NCI-H510A treated with DMSO at 0.1 percent for 48 hours (cell line): ENCODE data around the gene HOXB4.

ENCODE experiments used
- DNase-seq: peaks from one replicate; lab custom pipeline; 2025; lab: John Stamatoyannopoulos, UW

HOXB4 gene

DNA sequence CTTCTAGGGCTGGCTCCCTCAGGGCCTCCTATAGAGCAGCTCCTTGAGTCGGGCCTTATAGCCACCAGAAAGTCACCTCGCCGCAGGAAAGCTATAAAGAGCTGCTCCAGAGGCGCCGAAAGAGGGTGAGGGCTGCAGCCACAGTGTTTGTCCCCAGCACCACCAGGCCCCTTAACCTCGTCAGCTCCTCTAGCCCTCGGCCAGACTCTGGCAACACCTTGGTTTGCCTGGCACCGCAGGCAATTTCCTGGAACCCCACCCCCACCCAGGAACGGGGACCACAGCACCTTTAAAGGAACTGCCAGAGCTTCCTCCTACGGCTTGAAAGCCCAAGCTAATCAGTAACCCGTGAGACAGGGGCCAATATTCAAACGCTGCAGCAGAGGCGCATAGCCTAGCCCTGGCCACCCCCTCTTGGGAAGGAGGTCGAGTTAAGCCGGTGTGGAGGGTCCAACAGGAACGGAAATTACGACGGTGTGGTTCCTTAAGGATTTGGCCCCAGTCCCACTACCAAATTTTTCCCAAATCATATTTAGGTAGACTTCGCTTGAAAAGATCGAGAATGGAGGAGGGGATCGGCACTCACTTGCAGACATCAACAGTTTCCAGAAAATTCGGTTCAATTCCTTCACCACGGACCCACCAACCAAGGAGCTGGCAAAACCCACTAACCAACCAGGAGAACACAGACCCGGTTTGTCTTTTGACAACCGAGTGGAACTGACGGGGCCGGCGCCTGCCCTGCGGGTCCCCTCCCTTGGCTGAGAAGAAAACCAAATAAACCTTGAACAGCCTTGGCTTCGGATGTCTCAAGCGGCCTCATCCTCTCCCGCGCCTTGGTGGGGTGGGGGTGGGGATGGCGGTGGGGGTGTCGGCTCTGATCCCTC lies 23.6 kb upstream of the HOXB4 start:
- DNase-seq: no peak

DNA sequence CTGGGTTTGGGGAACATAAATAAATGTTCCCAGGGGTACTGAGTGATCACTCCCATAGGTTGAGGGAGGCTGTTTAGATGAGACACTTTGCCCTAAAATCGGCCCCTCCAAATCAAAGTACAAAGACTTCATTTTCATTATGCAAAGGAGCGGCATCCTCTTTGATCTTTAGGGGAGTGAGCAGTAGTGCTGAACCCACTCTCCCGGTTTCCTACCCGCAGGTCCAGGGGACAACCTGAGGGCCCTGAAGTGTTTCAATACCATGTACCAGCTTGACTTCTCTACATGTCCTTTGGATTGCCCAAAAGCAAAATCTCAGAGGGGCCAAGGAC lies 23.0 kb upstream of the HOXB4 start:
- no peak for DNase-seq

DNA sequence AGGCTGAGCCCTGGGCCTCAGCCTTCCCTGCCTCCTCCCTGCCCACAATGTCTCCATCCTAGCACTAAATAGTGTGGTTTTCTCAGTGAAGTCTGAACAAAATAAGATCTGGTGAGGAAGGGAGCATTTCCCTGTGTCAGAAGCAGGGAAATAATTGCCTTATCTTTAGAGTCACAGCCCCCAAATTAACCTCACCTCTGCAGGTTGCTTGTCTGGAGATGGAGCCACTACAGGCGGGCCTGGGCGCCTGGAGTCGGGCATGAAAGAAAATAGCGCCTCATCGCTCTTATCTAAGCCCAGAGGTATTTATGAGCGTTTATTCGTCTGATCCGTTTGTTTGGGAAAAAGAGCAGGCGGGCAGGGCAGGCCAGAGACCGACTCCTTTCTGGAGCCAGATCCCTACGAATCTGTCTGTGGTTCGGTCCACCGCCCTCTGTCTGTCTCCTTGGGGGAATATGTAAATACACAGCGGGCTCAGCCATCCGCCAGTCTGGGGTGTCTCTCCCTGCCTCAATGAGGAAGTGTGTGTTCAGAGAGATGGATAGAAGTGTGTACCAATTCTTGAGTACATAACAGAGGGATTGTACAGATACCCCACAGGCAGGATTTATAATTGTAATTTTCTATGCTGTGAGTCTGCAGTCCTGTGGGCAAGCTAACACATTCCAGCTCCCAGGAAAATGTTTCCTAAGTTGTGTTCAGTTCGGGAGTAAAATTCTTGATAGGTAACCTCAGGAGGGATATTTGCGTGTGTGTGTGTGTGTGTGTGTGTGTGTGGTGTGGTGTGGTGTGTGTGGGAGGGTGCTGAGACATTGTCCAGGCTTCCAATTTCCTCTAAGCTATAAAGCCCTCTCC lies 22.3 kb upstream of the HOXB4 start:
- no peak for DNase-seq

DNA sequence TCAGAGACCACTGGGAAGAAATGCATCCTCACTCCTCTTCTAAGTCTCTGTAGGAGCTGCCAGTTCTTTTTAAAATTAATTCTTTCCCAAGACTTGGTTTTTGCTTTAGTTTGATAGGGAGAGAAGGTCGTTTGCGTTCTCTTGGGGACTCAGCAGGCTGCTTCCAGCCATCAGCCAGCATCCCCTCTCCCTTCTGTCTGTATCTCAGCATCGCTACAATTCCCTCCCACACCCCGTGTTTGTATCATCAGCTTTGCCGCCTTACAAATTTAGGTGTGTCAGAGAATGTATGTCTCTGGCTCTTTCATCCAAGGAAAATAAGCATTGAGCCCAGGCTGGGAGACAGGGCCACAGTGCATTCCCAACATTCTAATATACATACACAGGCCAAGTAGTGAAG lies 21.2 kb upstream of the HOXB4 start:
- no peak for DNase-seq

DNA sequence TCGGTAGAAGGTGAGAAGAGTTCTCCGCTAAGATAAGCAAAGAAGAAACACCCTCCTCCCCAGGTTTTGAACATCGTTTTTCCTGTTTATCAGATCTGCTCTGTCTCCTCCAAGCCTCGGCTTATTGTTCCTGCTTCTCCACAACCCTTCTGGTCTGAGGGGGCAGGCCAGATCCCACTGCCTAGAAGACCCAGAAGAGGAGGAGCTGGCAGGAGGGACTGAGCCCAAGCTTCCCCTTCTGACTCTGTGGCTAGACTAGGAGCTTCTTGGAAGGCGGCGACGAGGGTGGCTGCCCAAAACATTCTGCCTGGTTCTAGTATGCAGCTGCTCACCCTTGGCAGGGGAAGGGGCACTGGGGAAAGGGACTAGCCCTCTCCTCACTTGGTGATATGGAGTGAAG lies 20.6 kb upstream of the HOXB4 start:
- DNase-seq: no peak

DNA sequence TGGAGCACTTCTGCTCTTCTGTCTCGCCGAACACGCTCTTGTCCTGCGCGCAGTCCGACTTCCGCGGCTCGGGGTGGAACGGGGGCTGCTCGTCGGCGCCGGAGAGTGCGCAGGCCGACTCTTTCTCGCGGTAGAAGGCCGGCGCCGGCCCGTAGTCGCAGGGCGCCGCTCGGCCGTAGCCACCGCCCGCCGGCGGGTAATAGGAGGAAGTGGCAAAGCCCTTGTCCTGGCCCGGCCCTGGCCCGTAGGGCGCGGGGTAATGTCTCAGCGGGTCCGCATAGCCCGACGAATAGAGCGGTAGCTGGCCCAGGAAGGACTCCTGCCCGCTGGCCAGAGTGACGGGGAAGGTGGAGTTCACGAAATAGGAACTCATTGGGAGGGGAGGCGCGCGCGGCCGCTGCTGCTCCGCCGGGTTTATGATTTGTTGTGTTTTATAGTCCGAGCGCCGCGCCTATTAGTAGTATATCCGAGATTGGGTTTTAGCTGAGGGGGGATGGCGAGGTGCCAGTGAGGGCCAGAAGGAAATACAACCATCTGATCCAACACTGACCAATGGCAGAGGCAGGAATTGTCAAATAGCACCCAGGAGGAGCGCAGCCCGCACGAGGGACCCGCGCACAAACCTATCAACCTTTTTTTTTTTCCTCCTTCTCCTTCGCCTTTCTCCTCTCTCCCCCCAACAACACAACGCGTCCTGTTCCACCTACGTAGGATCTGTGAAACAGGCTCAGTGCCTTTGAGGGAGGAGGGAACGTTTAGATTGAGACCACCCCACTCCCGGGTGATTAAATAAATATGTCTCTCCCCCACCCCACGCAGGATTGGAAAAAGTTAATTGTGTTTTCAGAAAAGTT lies 19.9 kb upstream of the HOXB4 start:
- no peak for DNase-seq

DNA sequence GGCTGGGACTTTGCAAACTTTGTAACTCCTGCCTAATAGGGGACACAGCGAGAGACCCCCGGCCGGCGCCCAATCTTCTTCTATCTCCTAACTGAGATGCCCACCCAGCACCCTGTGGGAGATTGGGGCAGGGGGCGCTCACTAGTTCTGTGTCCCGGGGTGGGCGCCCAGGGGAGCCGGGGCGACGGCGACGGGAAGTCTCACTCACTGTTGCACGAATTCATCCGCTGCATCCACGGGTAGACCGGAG lies 19.3 kb upstream of the HOXB4 start:
- no peak for DNase-seq

DNA sequence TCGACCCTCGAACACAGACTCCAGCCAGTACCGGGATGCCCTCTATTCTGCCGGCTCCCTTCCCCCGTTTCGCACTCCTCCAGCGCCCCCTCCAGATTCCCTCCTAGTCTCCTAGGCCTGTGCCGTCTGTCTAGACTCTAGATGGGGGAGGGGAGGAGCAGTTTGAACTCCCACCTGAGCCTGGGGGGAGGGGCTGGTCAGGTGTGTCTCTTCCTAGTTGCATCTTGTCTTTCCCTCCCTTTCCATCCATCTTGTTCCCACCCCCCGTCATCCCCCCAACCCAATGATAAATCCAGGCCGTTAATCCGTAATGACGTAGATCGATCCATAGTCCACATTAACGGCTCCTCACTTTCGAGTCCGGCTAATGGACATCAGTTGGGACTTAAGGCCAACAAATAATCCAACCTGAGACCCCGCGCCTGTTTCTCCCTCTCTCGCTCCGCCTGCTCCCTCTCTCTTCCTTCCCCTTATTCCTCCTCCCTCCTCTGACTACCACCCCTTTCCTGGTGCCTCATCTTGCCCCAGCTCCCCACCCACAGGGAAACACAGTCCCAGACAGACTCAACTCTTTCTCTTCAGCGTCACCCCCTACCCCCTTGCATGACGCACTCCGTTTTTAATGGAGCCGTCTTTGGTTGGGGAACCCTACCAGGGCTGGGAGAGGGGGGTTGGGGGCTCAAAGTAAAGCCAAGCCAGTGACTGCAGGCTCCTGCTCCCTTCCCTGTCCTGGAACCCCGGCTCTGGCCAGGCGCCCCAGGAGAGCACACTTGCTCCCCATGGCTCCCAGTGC lies 18.8 kb upstream of the HOXB4 start:
- DNase-seq: no peak

DNA sequence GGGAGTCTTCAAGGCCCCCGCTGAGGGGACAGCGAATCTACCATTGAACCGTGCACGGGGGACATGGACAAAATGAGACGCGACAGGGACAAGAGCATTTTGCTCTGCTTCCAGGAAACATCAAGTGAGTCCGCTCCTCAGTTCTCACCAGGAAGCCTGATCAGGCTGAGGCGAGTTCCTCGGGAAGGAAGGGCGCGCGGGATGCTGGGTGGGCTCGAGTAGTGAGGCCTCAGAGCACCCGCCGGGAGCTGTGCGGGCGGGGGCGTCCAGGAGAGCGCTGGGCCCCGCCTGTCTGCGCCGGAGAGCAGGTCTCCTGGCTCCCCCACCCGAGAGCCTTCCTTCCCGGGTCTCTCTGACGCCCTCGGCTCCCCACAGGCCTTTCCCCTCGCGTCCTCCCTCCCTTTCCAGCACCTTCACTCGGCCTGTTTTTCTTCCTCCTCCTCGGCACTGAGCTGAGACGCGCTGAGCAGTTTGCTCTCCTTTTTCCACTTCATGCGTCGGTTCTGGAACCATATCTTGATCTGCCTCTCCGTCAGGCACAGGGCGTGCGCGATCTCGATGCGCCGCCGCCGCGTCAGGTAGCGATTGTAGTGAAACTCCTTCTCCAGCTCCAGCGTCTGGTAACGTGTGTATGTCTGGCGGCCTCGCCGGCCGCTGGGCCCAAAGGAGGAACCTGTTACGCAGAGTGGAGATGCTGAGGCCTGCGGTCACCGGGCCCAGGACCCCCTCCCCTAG lies 18.0 kb upstream of the HOXB4 start:
- DNase-seq: no peak

DNA sequence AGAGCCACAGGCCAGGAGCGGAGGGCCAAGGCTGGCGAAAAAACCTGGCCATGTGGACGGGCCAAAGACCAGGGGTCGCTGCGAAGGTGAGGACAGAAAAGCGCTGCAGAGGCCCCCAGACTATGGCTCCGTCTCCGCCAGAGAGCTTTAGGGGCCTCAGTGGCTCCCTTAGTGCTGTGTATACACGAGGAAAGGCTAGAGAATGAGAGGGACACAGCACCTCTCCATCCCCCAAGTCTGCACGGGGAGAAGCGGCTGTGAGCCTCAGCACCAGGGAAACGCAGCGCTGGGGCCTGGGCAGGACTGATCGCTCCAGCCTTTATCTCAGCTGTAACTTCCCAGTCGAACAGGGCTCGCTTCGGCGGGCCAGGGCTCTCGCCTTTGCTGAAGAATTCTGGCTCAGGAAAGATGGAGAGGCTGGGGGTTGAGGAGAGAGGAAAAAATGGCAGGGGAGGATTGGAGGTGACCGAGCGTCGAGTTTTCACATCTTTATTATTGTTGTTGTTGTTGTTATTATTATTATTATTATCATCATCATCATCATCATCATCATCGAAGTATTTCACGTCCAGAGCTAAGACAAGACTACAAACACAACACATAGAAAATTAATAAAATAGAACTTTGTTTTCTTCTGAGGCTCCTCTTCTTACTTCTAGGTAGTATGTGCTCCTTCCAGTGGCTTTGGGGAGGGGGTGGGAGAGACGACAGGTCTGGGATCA lies 17.3 kb upstream of the HOXB4 start:
- no peak for DNase-seq

DNA sequence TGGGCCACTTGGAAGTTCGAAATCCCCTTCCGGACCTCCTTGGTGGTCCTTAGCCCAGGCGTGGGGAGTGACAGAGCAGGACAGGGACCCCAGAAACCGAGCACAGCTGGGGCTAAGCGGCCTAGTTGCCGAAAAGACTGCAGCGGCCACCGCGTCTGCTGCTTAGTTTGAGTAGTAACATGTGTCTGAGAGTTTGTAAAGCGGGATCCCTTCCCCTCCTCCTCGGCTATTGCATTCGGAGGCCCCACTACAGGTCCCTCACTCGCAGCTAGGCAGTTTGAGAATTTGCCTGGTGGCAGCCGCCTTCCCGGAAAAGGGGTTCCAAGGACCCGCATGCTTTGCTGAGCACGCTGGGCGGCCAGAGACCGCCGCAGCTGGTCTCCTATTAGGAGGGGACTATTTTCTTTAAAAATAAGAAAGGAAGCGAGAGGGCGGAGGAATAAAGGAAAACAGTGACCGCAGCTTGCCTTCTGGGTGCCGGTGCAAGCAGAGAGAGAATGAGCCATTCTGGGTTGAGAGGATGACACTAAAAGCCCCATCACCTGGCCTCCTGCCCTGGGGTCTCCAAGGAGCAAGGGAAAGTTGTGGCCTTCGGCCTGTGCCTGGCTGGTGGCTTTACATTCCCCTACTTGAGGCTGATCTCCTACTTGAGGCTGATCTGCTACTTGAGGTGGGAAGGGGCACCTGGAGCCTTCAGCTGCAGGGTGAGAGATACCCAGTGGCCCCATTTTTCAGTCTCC lies 16.6 kb upstream of the HOXB4 start:
- DNase-seq: no peak

DNA sequence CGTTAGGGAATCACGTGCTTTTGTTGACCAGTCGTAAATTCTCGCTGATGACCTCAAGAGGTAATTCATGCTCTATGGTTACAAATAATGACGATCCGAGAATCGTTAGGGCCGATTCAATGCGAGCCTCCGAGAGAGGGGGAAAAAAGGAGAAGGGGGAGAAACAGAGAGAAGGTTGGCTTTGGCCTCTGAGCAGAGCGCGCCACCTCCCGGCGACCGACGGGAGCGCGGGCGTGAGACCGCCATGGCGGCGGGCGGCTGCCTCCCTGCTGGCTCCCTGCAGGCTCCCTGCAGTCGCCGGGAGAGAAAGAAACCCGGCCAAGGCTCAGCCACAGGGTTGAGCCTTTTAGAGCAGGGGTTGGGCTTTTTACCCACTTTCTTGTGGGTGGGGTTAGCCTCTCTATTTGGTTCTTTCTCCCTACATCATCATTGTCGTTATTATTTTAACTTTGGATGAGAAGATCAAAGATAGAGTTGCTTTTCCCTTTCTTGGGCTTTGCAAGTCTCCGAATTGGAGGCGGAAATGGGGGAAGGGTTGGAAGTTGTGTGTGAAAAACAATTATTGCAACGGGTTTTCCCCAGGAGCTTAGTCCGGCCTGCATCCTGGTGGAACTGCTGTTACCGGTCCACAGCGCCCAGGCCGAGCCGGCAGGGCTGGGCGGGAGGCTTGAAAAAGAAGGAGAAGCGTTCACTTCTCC lies 15.8 kb upstream of the HOXB4 start:
- peak; percentile 98 for DNase-seq

DNA sequence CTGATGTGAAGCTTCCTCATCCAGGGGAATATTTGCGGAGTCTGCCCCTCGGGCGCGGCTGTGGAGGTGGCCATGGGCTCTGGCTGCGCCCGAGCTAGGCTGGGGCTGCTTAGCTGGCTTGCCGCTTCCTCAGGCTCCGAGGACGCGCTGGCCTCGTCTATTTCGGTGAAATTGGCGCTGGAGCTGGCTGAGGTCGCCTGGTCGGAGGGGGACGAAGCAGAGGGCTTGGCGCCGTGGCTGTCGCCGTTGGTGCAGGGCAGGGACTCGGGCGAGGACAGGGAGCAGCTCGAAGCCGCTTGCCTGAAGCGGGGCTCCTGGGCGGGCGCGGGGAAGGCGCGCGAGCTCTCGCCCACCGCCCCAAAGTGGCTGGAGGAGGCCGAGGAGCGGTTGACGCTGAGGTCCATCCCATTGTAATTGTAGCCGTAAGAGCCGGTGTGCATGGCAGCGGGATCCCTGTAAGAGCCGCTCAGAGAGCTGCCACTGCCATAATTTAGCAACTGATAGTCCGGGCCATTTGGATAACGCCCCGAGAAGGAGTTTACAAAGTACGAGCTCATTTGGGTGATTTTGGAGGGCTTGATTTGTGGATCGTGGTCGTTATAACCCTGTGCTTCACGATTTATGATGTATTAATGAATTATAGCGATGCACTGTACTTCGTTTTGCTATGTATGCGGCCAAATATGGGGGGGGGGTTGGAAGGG lies 15.1 kb upstream of the HOXB4 start, which contains the start of gene HOXB5:
Gene HOXB5 (minus strand): TSS at position 654 of the 704 bp plus-strand sequence. CDS start 97 bp downstream, at position 557.
- no peak for DNase-seq

DNA sequence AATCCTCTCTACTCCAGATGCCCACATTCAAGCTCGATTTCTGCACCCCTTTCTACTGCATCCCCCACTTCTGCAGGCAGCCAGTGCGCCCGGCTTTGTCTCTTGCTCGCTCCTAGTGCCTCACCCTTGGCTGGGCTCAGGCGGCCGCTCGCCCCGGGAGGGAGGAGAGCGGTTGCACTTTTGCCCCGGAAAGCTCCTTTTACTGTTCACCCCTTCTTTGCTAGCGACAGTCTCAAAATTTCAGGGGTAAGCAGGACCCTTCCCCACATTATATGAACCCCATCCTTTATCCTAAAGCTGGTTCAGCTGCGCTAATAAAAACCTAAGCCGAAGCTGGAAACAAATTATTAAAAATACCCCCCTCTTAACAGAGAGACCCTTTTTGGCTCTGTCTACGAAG lies 14.4 kb upstream of the HOXB4 start:
- DNase-seq: no peak

DNA sequence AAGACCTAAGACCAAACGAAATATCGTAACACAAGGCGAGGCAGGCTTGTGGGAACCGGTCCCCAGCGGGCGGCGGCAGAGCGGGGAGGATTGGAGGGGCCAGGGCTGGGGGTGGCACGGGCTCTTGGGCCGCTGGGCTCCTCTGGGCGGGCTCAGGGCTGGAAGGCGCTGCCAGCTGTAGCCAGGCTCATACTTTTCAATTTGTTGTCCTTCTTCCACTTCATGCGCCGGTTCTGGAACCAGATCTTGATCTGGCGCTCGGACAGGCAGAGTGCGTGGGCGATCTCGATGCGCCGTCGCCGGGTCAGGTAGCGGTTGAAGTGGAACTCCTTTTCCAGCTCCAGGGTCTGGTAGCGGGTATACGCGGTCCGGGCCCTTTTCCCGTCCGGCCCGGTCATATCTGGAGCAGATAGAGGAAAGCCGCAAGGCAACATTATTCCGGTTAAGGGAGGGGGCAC lies 13.9 kb upstream of the HOXB4 start:
- DNase-seq: no peak

DNA sequence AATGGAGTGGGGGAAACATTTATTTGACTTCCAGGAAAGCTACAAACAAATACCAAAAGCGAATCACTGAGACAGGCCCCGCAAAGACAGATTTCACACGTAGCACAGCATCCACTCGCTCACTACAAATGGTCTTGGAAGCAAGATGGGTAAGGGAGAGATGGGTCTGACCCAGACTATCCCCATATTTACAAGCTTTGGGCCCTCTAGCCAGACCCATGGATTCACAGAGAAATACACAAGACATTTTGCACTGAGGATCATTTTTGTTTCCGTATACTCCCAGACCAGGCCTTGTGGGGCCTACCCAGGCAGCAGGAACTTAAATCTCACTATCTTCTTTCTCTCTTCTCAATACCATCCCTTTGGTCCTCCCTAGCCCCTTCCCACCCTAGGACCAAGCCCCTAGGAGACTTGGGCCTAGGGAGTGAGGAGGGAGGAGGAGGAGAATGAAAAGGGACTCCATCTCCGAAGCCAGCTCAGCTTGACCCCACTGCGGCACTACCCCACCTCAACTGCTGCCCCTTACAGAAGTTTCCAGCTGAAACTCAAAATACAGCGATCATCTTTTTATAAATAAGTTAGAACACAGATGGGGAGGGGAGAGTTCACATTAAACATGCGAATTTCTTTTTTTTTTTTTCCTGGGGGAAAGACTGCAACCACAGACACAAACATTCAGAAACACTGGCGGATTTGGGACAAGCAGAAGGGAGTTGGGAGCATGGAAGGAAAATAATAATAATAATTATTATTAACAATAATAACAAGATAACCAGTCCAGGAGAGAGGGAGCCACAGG lies 13.3 kb upstream of the HOXB4 start:
- DNase-seq: no peak

DNA sequence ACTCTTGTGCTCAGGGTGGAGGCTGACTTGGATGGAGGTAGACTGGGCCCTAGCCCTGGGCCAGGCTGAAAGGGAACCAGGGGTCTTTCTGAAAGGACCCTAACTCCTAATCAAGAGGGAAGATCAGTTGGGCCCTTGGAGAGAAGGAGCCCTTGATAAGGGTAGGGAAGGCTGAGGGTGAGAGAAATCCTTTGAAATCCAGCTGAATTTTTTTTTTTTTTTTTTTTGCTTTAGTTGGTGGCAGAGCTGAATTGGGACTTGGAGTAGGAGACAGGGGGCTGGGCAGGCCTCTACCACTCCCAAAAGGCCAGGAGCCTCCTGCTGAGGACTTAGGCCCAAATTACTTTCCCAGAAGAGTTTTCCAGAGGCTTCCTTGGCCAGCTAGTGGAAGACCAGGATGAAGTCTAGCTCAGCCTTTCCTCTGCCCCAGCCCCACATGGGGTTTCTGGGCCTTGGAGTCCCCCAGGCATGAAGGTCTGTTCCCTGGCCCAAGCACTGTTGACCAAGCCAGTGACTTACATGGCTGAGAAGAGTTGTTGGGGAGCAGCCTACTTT lies 12.5 kb upstream of the HOXB4 start:
- no peak for DNase-seq
